ENCODE results near the gene HELLS.
"Not testable (repeated sequence)": the region's sequence is repeated elsewhere in the genome, so short reads cannot be mapped to it uniquely, and the experiment has no call there.

The HELLS gene

DNA sequence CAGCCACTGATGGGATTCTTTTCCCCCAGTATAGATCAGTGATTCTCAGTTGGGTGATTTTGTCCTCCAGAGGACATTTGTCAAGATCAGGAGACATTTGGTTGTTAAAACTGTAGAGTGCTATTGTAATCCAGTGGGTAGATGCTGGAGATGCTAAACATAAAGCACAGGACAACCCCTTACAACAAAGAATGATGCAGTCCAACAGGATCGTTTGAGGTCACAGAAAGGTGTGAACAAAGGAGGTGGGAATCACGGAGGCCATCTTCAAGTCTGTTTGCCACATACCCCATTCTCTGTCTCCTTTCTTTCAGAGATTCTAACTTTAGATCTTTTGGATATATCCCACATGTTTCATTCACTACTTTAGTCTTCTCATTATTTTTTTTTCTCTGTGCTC lies 69.0 kb downstream of the HELLS start:
- no peak for DNase-seq

DNA sequence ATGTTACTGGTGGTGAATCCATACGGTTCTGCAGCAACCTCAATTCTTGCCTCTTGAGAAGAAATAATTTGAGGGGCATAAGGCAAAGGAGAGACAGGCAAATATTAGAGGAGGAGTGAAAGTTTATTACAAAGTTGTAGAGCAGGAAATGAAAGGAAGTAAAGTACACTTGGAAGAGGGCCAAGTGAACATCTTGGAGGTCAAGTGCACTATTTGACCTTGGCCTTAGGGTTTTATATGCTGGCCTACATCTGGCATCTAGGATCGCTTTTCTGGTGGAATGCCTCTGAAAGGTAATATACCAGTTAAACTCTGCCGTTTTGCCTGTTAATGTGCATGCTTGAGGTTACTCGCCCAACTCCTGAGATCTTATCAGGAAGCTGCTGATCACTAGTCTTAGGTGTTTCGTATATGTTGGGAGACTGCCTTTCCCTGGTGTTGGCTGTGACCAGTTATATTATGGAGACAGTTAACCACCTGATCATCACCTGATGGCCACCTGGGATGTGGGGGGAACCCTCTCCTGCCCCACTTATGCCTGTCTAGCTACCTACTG lies 71.9 kb downstream of the HELLS start:
- no peak for DNase-seq

DNA sequence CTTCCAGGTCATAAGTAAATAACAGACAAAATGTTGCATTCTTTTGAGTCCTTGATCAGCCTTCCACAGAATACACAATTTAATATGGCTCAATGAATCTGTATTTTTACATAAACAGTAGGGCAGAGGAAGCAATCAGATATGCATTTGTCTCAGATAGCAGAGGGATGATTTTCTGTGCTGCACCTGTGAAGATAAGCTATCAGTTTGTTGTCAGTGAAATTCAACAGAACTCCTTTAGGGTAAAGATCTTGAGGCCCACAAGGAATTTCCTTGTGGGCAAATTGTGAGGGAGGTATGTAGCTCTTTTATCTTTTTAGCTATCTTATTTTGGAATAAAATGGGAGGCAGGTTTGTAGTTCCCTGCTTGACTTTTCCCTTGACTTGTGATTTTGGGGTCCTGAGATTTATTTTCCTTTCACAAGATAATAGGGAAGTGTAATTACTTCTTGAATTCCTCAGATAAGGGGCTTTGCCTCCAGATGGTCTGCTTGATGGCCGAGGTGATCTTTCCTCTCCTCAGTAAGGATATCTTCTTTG lies 77.1 kb downstream of the HELLS start:
- DNase-seq = no peak

DNA sequence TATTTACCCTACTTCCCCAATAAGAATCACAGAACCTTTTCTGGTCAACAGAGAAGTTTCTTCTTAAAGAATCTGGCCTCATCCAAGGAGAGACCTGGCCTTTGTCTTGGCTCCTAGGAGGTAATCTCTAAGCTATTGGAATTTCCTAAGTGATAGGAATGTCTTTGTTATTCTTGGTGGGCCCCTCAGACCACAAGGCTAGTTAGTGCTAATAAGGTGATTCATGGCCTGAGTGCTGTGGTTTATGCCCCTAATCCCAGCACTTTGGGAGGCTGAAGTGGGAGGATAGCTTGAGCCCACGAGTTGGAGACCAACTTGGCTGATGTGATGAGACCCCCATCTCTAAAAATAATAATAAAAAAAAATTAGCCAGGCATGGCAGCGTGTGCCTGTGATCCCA lies 78.0 kb downstream of the HELLS start:
- DNase-seq = no peak

DNA sequence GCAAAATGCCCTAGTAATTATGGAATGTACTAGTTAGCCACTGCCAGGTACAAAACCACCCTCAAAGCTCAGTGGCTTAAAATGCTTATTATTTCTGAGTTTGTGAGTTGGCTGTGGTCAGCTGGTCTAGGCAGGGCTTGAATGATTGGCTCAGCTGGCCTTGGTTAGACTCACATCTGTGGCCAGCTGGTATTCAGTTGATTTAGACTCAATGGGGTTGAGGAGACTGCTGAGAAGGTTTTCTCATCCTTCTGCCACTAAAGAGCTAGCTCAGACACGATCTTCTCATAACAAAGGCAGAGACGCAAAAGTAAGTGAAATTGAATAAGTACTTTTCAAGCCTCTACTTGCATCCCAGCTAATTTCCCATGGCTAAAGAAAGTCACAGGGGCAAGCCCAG lies 80.9 kb downstream of the HELLS start:
- no peak for DNase-seq

DNA sequence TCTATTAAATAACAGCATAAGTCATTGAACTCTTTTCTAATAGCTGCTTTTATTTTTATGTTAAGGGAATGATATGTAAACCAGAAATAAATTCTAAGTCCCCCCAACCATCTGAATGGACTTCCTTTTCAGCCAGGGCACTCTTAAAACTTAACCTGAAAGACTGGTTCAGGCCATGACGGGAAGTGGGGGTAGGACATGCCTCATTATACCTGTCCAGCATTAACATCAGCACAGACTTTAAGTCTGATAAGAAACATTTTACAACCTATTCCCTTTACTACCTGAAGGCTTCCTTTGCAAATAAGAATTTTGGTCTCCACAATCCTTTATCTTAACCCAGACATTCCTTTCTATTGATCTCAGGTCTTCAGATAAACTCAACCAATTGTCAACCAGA lies 81.9 kb downstream of the HELLS start:
- DNase-seq = no peak

DNA sequence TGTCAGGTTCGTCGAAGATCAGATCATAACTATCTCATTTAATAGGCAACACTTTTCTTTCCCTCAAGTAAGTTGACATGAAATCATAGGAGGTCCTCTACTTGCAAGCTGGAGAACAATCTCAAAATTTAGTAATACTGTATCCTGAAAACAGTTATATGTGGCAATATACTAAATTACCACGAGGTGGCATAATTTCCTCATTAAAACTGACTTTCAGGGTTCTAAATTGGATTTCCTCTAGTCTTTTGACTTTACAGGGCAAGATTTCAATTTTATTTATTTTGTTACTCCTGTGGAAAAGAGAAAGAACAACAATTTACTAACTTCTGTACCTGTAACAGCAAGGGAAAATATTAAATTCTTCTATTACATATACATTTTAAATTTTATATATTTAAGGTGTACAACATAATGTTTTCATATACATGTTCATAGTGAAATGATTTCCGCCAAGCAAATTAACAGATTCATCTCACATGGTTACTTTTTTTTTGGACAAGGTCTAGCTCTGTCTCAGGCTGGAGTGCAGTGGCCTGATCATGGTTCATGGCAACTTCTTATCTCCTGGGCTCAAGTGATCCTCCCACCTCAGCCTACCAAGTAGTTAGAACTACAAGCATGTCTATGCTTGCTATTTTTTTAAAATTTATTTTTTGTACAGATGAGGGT lies 84.6 kb downstream of the HELLS start:
- peak; percentile 11 for DNase-seq

DNA sequence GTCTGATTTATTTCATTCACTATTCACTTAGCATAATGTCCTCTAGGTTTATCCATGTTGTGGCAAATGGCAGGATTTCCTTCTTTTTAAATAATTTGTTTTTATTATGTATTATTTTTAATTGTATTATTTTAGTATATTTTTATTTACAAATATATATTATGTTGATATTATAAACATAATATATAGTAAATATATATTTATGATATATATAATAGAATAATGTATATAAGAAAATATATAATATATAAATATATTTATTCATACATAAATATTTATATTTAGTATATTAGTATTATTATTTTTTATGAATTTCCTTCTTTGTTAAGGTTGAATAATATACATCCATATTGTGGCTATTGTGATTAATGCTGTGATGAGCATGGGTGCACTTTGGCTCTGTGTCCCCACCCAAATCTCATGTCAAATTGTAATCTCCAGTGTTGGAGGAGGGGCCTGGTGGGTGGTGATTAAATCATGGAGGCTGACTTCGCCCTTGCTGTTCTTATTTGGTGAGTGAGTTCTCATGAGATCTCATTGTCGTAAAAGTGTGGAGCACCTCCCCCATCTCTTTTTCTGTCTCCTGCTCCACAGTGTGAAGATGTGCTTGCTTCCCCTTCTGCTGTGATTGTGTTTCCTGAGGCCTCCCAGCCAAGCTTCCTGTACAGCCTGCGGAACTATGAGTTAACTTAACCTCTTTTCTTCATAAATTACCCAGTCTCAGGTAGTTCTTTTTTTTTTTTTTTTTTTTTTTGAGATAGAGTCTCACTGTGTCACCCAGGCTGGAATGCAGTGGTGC lies 85.7 kb downstream of the HELLS start:
- DNase-seq = no peak

DNA sequence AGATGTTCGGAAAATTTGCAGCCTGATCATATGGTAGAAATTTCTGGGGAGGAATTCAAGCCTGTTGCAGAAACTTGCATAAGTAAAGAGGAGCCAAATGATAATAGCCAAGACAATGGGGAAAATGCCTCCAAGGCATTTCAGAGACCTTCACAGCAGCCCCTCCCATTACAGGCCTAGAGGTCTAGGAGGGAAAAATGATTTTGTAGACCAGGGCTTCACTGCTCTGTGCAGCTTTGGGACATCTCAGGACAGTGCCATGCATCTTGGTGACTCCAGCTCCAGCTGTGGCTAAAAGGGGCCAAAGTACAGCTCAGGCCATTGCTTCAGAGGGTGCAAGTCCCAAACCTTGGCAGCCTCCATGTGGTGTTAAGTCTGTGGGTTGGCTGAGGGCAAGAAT lies 87.4 kb downstream of the HELLS start:
- DNase-seq = no peak

DNA sequence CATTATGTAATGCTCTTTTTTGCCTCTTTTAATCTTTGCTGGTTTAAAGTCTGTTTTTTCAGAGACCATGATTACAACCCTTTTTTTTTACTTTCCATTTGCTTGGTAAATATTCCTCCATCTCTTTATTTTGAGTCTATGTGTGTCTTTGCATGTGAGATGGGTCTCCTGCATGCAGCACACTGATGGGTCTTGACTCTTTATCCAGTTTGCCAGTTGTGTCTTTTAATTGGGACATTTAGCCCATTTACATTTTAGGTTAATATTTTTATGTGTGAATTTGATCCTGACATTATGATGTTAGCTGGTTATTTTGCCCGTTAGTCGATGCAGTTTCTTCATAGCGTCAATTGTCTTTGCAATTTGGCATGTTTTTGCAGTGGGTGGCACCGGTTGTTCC lies 92.5 kb downstream of the HELLS start:
- DNase-seq = not testable (repeated sequence)

DNA sequence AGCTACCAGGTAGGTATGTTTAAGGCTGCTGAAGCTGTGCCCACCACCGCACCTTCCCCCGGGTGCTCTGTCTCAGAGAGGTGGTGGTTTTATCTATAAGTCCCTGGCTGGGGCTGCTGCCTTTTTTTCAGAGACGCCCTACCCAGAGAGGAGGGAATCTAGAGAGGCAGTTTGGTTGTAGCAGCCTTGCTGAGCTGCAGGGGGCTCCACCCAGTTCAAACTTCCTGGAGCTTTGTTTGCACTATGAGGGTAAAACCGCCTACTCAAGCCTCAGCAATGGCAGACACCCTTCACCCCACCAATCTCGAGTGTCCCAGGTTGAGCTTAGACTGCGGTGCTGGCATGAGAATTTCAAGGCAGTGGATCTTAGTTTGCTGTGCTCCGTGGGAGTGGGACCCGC lies 94.3 kb downstream of the HELLS start:
- no peak for DNase-seq

DNA sequence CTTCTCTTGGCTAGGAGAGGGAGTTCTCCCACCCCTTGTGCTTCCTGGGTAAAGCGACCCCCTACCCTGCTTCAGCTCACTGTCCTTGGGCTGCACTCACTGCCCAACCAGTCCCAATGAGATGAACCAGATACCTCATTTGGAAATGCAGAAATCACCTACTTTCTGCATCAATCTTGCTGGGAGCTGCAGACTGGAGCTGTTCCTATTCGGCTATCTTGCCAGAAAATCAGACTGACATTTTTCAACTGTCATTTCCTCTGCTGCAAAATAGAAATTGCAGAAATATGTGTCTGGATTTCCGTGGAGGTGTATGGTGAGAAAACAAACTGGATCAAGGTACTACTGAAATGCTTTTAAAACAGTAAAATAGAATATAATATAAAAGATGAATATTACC lies 95.0 kb downstream of the HELLS start:
- no peak for DNase-seq

DNA sequence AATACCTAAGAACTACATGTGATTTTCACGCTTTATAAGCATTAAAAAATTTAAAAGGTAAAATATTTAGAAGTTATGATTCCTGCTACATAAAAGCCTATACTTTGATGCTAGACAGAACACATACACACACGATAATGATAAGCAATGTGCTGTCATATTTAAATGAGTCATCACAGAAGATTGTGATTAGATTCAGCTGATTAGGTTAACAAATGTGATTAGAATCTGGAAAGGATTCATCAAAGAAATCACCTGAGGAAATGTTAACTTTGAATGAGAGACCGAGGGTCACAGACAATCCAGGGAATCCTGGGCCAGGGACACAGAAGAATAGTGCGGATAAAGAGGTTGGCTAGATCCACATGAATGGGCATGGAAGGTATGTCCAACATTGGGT lies 95.9 kb downstream of the HELLS start:
- no peak for DNase-seq

DNA sequence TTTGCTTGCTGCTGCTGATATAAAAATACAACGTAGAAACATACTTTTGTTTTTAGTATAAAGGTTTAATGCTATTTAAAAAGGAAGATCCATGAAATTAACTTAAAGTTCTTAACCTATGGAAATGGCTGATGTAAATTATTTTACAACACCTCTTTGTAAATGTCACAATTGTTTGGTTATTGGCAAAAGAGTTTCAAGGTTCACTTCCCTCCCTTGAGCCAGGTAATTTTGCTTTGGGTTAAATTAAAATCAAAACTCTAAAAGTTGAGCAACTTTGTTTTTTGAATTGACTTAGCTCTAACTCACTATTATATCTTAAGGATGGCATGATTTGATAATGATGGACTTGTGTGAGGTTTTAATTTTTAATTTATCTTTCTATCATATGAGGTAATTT lies 98.8 kb downstream of the HELLS start:
- no peak for DNase-seq

DNA sequence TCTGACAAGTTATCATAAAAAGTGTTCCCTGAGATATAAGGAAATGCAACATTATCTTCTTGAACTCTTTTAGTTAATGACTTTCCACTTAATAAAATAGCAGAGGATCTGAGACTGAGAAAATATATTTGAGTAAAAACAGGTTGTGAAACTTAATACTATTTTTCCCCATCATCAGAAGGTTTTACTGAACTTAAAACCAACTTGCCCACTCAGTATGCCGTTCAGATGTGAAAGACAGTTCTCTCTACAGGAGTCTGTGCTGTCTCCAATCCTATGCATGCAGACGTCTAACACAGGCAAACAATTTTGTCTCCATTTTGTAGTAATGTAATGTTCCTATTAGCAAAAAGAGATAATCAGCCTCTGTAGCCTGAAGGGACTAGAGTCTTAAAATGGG lies 99.7 kb downstream of the HELLS start:
- DNase-seq = no peak

Measured in inflammatory macrophage treated with lipopolysaccharide for 4 hours (primary cell).